ENCODE results near the gene KANSL1. TPM values are rescaled to one million over a fixed set of nuclear protein-coding genes. Genes with fewer than 3 reads are reported as not detected.

Gene KANSL1
- total and polyA plus RNA-seq, 12 donors, result 23.2 to 81.2 (median 58.0) TPM

GRCh38 chr17:46044989-46045388, 148.2 kb downstream of the KANSL1 start:
- H3K27ac ChIP-seq, result peak overlapping the region in 1 of 5 donors; percentile 40
- DNase-seq, result no peak
- intact Hi-C loops (cut with DNase I), result loop anchor here (2.0 to 5.0 kb wide), 4 partner anchors 43 to 167 kb away; partner anchors contain the start of gene KANSL1 (in 2 of the 2)
- no peaks in the 10 kb centered on the region for H3K27me3 ChIP-seq
- H3K4me3 ChIP-seq, result no peak overlapping the region
- WGBS, 4 donors, result 57 to 67% (median 62%) methylated on average over 2 of the region's 2 CpGs
- TF ChIP-seq POLR2A (IDR thresholded peaks at IDR 0.05), result no peak
- TF ChIP-seq, protein P1, sequence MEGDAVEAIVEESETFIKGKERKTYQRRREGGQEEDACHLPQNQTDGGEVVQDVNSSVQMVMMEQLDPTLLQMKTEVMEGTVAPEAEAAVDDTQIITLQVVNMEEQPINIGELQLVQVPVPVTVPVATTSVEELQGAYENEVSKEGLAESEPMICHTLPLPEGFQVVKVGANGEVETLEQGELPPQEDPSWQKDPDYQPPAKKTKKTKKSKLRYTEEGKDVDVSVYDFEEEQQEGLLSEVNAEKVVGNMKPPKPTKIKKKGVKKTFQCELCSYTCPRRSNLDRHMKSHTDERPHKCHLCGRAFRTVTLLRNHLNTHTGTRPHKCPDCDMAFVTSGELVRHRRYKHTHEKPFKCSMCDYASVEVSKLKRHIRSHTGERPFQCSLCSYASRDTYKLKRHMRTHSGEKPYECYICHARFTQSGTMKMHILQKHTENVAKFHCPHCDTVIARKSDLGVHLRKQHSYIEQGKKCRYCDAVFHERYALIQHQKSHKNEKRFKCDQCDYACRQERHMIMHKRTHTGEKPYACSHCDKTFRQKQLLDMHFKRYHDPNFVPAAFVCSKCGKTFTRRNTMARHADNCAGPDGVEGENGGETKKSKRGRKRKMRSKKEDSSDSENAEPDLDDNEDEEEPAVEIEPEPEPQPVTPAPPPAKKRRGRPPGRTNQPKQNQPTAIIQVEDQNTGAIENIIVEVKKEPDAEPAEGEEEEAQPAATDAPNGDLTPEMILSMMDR (IDR thresholded peaks at IDR 0.05), result no peak
- peaks cover 9 to 29% of the 10 kb centered on the region in 2 donors for H3K4me1 ChIP-seq (replicated peaks in 1 of 2)
- H3K36me3 ChIP-seq (replicated peaks in 1 of 2), result peaks cover 0 to 39% of the 10 kb centered on the region in 2 donors
- no peaks in the 10 kb centered on the region for H3K9me3 ChIP-seq (replicated peaks in 1 of 3)

DNA sequence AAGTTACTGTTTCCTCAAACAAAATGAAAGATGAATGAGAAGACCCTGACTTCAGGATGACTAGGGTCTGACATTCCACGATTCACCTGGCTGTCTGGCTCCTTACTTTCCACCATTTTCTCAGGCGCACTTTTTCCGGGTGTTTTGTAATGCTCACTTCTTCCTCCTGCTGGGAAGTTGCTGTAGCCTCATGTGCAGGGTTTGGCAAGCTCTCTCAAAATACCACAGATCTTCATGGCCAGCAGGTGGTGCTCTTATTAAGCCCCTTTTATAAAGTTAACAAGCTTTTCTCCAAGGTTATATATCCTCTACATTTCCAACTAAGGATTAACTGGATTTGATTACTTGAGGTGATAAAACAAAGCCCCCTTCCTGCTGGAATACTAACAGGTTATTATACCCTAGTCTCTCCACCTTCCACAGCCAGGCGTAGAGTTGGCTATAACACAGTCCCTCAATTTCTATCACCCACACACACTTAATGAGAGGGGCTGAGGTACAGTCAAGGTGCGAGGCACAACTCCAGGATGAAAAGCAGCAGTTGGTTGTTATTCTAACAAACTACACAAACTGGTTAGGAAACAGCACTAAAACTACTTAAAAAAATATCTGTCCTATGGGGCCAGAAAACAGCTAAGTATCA, 148.8 kb downstream of the KANSL1 start:
- Histone ChIP-seq H3K9me3 (replicated peaks in 1 of 3) (no peaks in the 10 kb centered on the region), H3K27ac (peak overlapping the region in 4 of 5 donors; percentile 19 to 68 (median 34)), H3K4me3 (no peak overlapping the region), H3K27me3 (no peaks in the 10 kb centered on the region), H3K36me3 (replicated peaks in 1 of 2) (peaks cover 0 to 36% of the 10 kb centered on the region in 2 donors), H3K4me1 (replicated peaks in 1 of 2) (peaks cover 14 to 35% of the 10 kb centered on the region in 2 donors)
- DNase-seq, result peak; percentile 79 to 94 (median 84)
- no peak for TF ChIP-seq POLR2A (IDR thresholded peaks at IDR 0.05)
- TF ChIP-seq, protein P1 (IDR thresholded peaks at IDR 0.05), result peak; percentile 74 to 98 (median 90)
- WGBS, 4 donors, result 36 to 40% (median 37%) methylated on average over 5 of the region's 5 CpGs
- intact Hi-C loops (cut with DNase I), result loop anchor here in 1 of 2 donors (2.0 to 5.0 kb wide), 3 partner anchors 42 to 168 kb away; partner anchors contain the start of gene KANSL1

GRCh38 chr17:46043606-46044005, 149.6 kb downstream of the KANSL1 start:
- Histone ChIP-seq H3K27me3 (no peaks in the 10 kb centered on the region), H3K4me3 (no peak overlapping the region), H3K27ac (peak overlapping the region in 4 of 5 donors; percentile 19 to 40 (median 27)), H3K36me3 (replicated peaks in 1 of 2) (peaks cover 0 to 37% of the 10 kb centered on the region in 2 donors), H3K4me1 (replicated peaks in 1 of 2) (peaks cover 14 to 39% of the 10 kb centered on the region in 2 donors), H3K9me3 (replicated peaks in 1 of 3) (no peaks in the 10 kb centered on the region)
- 86 to 95% (median 92%) methylated on average over 3 of the region's 3 CpGs for WGBS, 4 donors
- DNase-seq, result no peak
- TF ChIP-seq POLR2A (IDR thresholded peaks at IDR 0.05), result no peak
- TF ChIP-seq, protein P1 (IDR thresholded peaks at IDR 0.05), result no peak
- intact Hi-C loops (cut with DNase I), result loop anchor here in 1 of 2 donors (2.0 to 5.0 kb wide), 3 partner anchors 41 to 169 kb away; partner anchors contain the start of gene KANSL1

- peak overlapping the region in 1 of 5 donors; percentile 15 for H3K27ac ChIP-seq
- no peaks in the 10 kb centered on the region for H3K9me3 ChIP-seq (replicated peaks in 1 of 3)
- H3K27me3 ChIP-seq, result no peaks in the 10 kb centered on the region
- H3K36me3 ChIP-seq (replicated peaks in 1 of 2), result peaks cover 0 to 41% of the 10 kb centered on the region in 2 donors
- WGBS, 4 donors, result 74 to 81% (median 80%) methylated on average over 3 of the region's 3 CpGs
- TF ChIP-seq POLR2A (IDR thresholded peaks at IDR 0.05), result no peak
- TF ChIP-seq, protein P1 (IDR thresholded peaks at IDR 0.05), result no peak
- intact Hi-C loops (cut with DNase I), result loop anchor here in 1 of 2 donors (5.0 kb wide), 2 partner anchors 41 to 169 kb away; no protein-coding TSS in a partner anchor
- DNase-seq, result no peak
- no peak overlapping the region for H3K4me3 ChIP-seq
- peaks cover 14 to 39% of the 10 kb centered on the region in 2 donors for H3K4me1 ChIP-seq (replicated peaks in 1 of 2)
Measured at GRCh38 chr17:46042925-46043324, 150.3 kb downstream of the KANSL1 start.
